A549 (cell line): Measurements from ENCODE around the gene ASPSCR1.

ENCODE experiments used
- BCL3 ChIP-seq: fragments of >200 bp; sonication (Bioruptor Twin); formaldehyde crosslinking; IDR thresholded peaks from 3 replicates; pipeline ENCODE4 v1.6.1; 2016
- BHLHE40 ChIP-seq: IDR thresholded peaks from 2 replicates; pipeline ENCODE4 v1.6.1; 2012; ENCODE audit warnings: low read depth, low read length, inconsistent platforms
- CHD2 ChIP-seq: fragments of 150-350 bp; IDR thresholded peaks from 2 replicates; pipeline ENCODE4 v1.6.1; 2014; ENCODE audit warnings: low read length; ENCODE audit not compliant: partially characterized antibody
- CTCF ChIP-seq: fragments of >200 bp; sonication (Bioruptor Twin); formaldehyde crosslinking; IDR thresholded peaks from 3 replicates; pipeline ENCODE4 v1.5.1; 2016
- GATA3 ChIP-seq: IDR thresholded peaks from 2 replicates; pipeline ENCODE4 v1.6.1; 2012; ENCODE audit warnings: borderline replicate concordance
- HES2 ChIP-seq: fragments of >200 bp; sonication (Bioruptor Twin); formaldehyde crosslinking; IDR thresholded peaks from 2 replicates; pipeline ENCODE4 v1.6.1; 2016
- HOXB13 ChIP-seq: fragments of 250-450 bp; sonication (Bioruptor Pico); IDR thresholded peaks from 2 replicates; pipeline ENCODE4 v1.5.0; 2020; ENCODE audit warnings: low read depth, mild to moderate bottlenecking, moderate library complexity
- MAX ChIP-seq: IDR thresholded peaks from 2 replicates; pipeline ENCODE4 v1.6.1; 2012
- NPAS2 ChIP-seq: fragments of 250-450 bp; sonication (Bioruptor Pico); IDR thresholded peaks from 2 replicates; pipeline ENCODE4 v1.8.0; 2022; ENCODE audit warnings: mild to moderate bottlenecking, moderate library complexity, borderline replicate concordance
- POLR2A ChIP-seq: IDR thresholded peaks from 2 replicates; pipeline ENCODE4 v1.6.1; 2012; ENCODE audit warnings: mild to moderate bottlenecking, low read length
- REST ChIP-seq: fragments of 200-600 bp; sonication (generic); IDR thresholded peaks from 2 replicates; pipeline ENCODE4 v1.6.1; 2016; ENCODE audit warnings: antibody characterized with exemption, mild to moderate bottlenecking, moderate library complexity
- SREBF2 ChIP-seq: fragments of 450-650 bp; IDR thresholded peaks from 2 replicates; pipeline ENCODE4 v1.6.1; 2014; ENCODE audit warnings: mild to moderate bottlenecking, moderate library complexity
- USF2 ChIP-seq: fragments of 450-650 bp; IDR thresholded peaks from 2 replicates; pipeline ENCODE4 v1.6.1; 2014; ENCODE audit warnings: antibody characterized with exemption

- no peak for TF ChIP-seq CTCF
- TF ChIP-seq SREBF2, result no peak
- TF ChIP-seq MAX, result no peak
- TF ChIP-seq CHD2, result no peak
- TF ChIP-seq BHLHE40, result no peak
- TF ChIP-seq POLR2A, result no peak
- no peak for TF ChIP-seq BCL3
- no peak for TF ChIP-seq USF2
- TF ChIP-seq HOXB13, result no peak
- no peak for TF ChIP-seq HES2
- no peak for TF ChIP-seq REST
- TF ChIP-seq GATA3, result no peak
- no peak for TF ChIP-seq NPAS2 (CRISPR knock-in tag)
These were observed 27.4 kb downstream of the ASPSCR1 start for GRCh38 chr17:82004517-82005455.
